HEK293 (cell line): Measurements from ENCODE around the gene NCK2.

Experiments
- CTCF ChIA-PET: fragments of 350-600 bp; formaldehyde crosslinking; extraction: SDS; loops from one replicate; lab custom pipeline; 2021; ENCODE audit warnings: antibody characterized with exemption; lab: Yijun Ruan, JAX
- POLR2A ChIA-PET: fragments of 300-600 bp; formaldehyde crosslinking; extraction: SDS; loops from one replicate; lab custom pipeline; 2020; ENCODE audit warnings: antibody characterized with exemption, inconsistent platforms; lab: Yijun Ruan, JAX
- H3K27ac ChIP-seq: fragments of 200-500 bp; sonication (Bioruptor generic); 2 replicates; pipeline ENCODE4 v1.5.1; 2014; ENCODE audit warnings: low read depth, low read length, control low read depth, inconsistent platforms; ENCODE audit errors: extremely low read depth
- H3K36me3 ChIP-seq, 2 experiments: fragments of 200-500 bp in 1 of 2; sonication (Bioruptor generic) in 1 of 2; 1 replicate in 1 of 2; 2 replicates in 1 of 2; pipeline ENCODE4 v1.5.1; 2014 to 2017; ENCODE audit warnings: inconsistent platforms in 2 of 2, low read length in 2 of 2; ENCODE audit not compliant: control insufficient read depth in 2 of 2, insufficient read depth in 1 of 2
- H3K4me1 ChIP-seq: fragments of 200-500 bp; sonication (Bioruptor generic); 2 replicates; pipeline ENCODE4 v1.5.1; 2014; ENCODE audit warnings: mild to moderate bottlenecking, low read length, inconsistent platforms; ENCODE audit not compliant: control insufficient read depth, insufficient read depth
- H3K4me3 ChIP-seq: 2 replicates; pipeline ENCODE4 v1.5.1; 2011; ENCODE audit warnings: low read depth, mild to moderate bottlenecking, control low read depth, low read length, moderate library complexity
- H3K9me3 ChIP-seq: fragments of 200-500 bp; sonication (Bioruptor generic); 2 replicates; pipeline ENCODE4 v1.5.1; 2014; ENCODE audit warnings: low read depth, low read length, inconsistent platforms; ENCODE audit not compliant: control insufficient read depth, insufficient read depth
- GLIS2 ChIP-seq: fragments of 450-650 bp; formaldehyde crosslinking; IDR thresholded peaks from 2 replicates; pipeline ENCODE4 v1.5.1; 2016; ENCODE audit warnings: missing biosample characterization, missing genetic modification characterization
- ZNF132 ChIP-seq: fragments of 450-650 bp; formaldehyde crosslinking; IDR thresholded peaks from 2 replicates; pipeline ENCODE4 v1.5.1; 2017; ENCODE audit warnings: missing biosample characterization, missing genetic modification characterization, borderline replicate concordance
- ZNF140 ChIP-seq: fragments of 450-650 bp; formaldehyde crosslinking; IDR thresholded peaks from 2 replicates; pipeline ENCODE4 v1.5.1; 2016; ENCODE audit warnings: missing biosample characterization, missing genetic modification characterization
- ZNF16 ChIP-seq: fragments of 450-650 bp; formaldehyde crosslinking; IDR thresholded peaks from 2 replicates; pipeline ENCODE4 v1.5.1; 2016; ENCODE audit warnings: low read depth, missing biosample characterization, missing genetic modification characterization
- ZNF202 ChIP-seq: fragments of 450-650 bp; formaldehyde crosslinking; IDR thresholded peaks from 2 replicates; pipeline ENCODE4 v1.5.1; 2016; ENCODE audit warnings: missing biosample characterization, missing genetic modification characterization, borderline replicate concordance
- ZNF302 ChIP-seq: fragments of 450-650 bp; formaldehyde crosslinking; IDR thresholded peaks from 2 replicates; pipeline ENCODE4 v1.5.1; 2016; ENCODE audit warnings: missing biosample characterization, missing genetic modification characterization, low read depth
- ZNF416 ChIP-seq: fragments of 450-650 bp; formaldehyde crosslinking; IDR thresholded peaks from 2 replicates; pipeline ENCODE4 v1.5.1; 2016; ENCODE audit warnings: missing biosample characterization, missing genetic modification characterization
- ZNF555 ChIP-seq: fragments of 450-650 bp; formaldehyde crosslinking; conservative IDR thresholded peaks from 2 replicates; pipeline ENCODE4 v1.5.1; 2017; ENCODE audit warnings: missing biosample characterization, mild to moderate bottlenecking, missing genetic modification characterization, inconsistent platforms
- ZNF626 ChIP-seq: fragments of 450-650 bp; sonication (Bioruptor Pico); formaldehyde crosslinking; IDR thresholded peaks from 2 replicates; pipeline ENCODE4 v1.5.1; 2018; ENCODE audit warnings: missing biosample characterization, missing genetic modification characterization, inconsistent platforms
- ZNF791 ChIP-seq: fragments of 450-650 bp; formaldehyde crosslinking; IDR thresholded peaks from 2 replicates; pipeline ENCODE4 v1.5.1; 2016; ENCODE audit warnings: missing biosample characterization, missing genetic modification characterization
- ZNF837 ChIP-seq: fragments of 450-650 bp; formaldehyde crosslinking; IDR thresholded peaks from 2 replicates; pipeline ENCODE4 v1.5.1; 2016; ENCODE audit warnings: missing biosample characterization, missing genetic modification characterization
- ZSCAN30 ChIP-seq: fragments of 450-650 bp; IDR thresholded peaks from 2 replicates; pipeline ENCODE4 v1.5.1; 2018; ENCODE audit warnings: missing biosample characterization, mild to moderate bottlenecking, missing genetic modification characterization, moderate library complexity
- TF ChIP-seq, protein P1 (sequence below): fragments of 450-650 bp; formaldehyde crosslinking; IDR thresholded peaks from 2 replicates; pipeline ENCODE4 v1.5.1; 2016; ENCODE audit warnings: missing biosample characterization, missing genetic modification characterization
- TF ChIP-seq, protein P2 (sequence below): fragments of 450-650 bp; formaldehyde crosslinking; conservative IDR thresholded peaks from 2 replicates; pipeline ENCODE4 v1.5.1; 2016; ENCODE audit warnings: low read depth, missing biosample characterization, missing genetic modification characterization
- TF ChIP-seq, protein P3 (sequence below): fragments of 450-650 bp; formaldehyde crosslinking; IDR thresholded peaks from 2 replicates; pipeline ENCODE4 v1.5.1; 2016; ENCODE audit warnings: missing biosample characterization, missing genetic modification characterization
- TF ChIP-seq, protein P4 (sequence below): fragments of 450-650 bp; IDR thresholded peaks from 2 replicates; pipeline ENCODE4 v1.5.1; 2018; ENCODE audit warnings: missing biosample characterization, missing genetic modification characterization

The NCK2 gene

DNA sequence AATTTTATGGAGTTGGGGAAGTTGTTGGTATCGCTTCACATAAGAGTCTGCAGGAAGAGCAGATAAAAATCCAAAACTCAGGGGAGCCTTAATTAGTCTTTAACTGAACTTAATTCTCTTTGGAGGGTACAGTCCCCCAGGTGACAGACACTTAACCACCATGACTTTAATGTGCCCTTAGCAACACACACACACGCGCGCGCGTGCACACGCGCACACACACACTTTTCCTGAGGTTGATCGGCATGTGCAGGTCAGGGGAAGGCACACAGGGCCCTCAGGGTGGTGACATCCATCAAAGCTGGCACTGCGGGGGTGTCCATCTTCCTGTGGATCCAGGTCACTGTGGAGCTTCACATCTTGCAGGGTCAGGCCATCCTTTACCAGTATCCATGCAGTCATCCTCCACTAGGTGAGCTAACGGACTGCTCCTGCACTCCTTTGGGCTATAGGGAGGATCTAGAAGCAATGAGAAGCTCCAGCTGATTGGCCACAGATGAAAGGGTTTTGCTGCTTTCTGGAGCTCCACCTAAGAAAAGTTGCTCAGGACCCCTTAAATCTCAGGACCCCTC lies 21.9 kb upstream of the NCK2 start (continued):
- TF ChIP-seq, protein P1, sequence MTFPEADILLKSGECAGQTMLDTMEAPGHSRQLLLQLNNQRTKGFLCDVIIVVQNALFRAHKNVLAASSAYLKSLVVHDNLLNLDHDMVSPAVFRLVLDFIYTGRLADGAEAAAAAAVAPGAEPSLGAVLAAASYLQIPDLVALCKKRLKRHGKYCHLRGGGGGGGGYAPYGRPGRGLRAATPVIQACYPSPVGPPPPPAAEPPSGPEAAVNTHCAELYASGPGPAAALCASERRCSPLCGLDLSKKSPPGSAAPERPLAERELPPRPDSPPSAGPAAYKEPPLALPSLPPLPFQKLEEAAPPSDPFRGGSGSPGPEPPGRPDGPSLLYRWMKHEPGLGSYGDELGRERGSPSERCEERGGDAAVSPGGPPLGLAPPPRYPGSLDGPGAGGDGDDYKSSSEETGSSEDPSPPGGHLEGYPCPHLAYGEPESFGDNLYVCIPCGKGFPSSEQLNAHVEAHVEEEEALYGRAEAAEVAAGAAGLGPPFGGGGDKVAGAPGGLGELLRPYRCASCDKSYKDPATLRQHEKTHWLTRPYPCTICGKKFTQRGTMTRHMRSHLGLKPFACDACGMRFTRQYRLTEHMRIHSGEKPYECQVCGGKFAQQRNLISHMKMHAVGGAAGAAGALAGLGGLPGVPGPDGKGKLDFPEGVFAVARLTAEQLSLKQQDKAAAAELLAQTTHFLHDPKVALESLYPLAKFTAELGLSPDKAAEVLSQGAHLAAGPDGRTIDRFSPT (tag by site-specific recombination): no peak
- TF ChIP-seq, protein P2, sequence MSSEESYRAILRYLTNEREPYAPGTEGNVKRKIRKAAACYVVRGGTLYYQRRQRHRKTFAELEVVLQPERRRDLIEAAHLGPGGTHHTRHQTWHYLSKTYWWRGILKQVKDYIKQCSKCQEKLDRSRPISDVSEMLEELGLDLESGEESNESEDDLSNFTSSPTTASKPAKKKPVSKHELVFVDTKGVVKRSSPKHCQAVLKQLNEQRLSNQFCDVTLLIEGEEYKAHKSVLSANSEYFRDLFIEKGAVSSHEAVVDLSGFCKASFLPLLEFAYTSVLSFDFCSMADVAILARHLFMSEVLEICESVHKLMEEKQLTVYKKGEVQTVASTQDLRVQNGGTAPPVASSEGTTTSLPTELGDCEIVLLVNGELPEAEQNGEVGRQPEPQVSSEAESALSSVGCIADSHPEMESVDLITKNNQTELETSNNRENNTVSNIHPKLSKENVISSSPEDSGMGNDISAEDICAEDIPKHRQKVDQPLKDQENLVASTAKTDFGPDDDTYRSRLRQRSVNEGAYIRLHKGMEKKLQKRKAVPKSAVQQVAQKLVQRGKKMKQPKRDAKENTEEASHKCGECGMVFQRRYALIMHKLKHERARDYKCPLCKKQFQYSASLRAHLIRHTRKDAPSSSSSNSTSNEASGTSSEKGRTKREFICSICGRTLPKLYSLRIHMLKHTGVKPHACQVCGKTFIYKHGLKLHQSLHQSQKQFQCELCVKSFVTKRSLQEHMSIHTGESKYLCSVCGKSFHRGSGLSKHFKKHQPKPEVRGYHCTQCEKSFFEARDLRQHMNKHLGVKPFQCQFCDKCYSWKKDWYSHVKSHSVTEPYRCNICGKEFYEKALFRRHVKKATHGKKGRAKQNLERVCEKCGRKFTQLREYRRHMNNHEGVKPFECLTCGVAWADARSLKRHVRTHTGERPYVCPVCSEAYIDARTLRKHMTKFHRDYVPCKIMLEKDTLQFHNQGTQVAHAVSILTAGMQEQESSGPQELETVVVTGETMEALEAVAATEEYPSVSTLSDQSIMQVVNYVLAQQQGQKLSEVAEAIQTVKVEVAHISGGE (tag by site-specific recombination): no peak

DNA sequence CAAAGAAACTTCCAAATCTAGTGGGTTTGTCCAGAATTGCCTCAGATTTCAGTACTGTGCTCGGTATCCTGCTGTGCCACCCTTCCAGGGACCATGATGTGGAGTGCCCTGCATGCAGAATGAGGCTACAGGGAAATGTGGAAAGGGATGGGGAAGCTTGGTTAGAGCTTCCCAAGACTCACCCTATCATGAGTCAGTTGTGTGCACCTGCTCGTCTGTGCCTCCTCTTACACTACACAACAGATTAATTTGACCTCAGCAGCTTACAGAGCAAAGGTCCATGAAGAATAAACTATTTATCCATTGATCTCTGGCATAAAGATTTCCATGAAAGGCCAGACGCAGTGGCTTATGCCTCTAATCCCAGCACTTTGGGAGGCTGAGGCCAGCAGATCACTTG lies 21.3 kb upstream of the NCK2 start:
- TF ChIP-seq ZNF416 (tag by site-specific recombination) (no peak), ZNF791 (tag by site-specific recombination) (no peak), ZNF16 (tag by site-specific recombination) (no peak), ZSCAN30 (tag by site-specific recombination) (no peak)
- Histone ChIP-seq H3K36me3 (no peaks in the 10 kb centered on the region), H3K9me3 (no peaks in the 10 kb centered on the region), H3K4me3 (no peak overlapping the region), H3K27ac (no peak overlapping the region), H3K4me1 (no peaks in the 10 kb centered on the region)
- CTCF ChIA-PET: interaction anchor here (0.7 kb wide), 1 partner anchor 22 kb away, joined by 3 read pairs; no protein-coding TSS in a partner anchor
- POLR2A ChIA-PET: no interaction called here

DNA sequence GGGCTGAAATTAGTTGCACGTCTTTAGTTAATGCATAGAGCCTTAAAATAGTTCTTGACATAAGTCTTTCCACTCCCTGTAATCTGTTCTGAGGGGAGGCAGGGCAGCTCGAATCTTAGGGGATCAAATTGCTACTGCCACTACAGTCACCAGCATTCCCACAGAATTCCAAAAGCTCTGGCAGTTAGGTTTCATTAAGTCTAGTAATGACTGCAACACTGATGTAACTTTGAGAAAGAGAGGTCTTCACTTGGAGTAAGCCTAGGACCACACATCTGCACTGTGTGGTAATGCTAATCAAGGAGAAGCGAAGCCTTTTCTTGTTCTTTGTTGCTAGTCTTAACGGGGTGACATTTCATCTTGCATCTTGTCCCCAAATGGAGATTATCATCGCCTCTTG lies 19.3 kb upstream of the NCK2 start:
- Histone ChIP-seq H3K36me3 (no peaks in the 10 kb centered on the region), H3K4me1 (no peaks in the 10 kb centered on the region), H3K4me3 (no peak overlapping the region), H3K9me3 (no peaks in the 10 kb centered on the region), H3K27ac (no peak overlapping the region)
- TF ChIP-seq ZNF140 (tag by site-specific recombination) (no peak), ZSCAN30 (tag by site-specific recombination) (no peak), ZNF626 (tag by site-specific recombination) (no peak), GLIS2 (no peak), ZNF202 (tag by site-specific recombination) (no peak), ZNF302 (tag by site-specific recombination) (no peak), ZNF132 (tag by site-specific recombination) (no peak), ZNF837 (no peak), ZNF555 (tag by site-specific recombination) (no peak)
- TF ChIP-seq, protein P3, sequence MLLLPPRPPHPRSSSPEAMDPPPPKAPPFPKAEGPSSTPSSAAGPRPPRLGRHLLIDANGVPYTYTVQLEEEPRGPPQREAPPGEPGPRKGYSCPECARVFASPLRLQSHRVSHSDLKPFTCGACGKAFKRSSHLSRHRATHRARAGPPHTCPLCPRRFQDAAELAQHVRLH (tag by site-specific recombination): no peak
- TF ChIP-seq, protein P4, sequence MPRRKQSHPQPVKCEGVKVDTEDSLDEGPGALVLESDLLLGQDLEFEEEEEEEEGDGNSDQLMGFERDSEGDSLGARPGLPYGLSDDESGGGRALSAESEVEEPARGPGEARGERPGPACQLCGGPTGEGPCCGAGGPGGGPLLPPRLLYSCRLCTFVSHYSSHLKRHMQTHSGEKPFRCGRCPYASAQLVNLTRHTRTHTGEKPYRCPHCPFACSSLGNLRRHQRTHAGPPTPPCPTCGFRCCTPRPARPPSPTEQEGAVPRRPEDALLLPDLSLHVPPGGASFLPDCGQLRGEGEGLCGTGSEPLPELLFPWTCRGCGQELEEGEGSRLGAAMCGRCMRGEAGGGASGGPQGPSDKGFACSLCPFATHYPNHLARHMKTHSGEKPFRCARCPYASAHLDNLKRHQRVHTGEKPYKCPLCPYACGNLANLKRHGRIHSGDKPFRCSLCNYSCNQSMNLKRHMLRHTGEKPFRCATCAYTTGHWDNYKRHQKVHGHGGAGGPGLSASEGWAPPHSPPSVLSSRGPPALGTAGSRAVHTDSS: no peak
- ChIA-PET CTCF (no interaction called here), POLR2A (no interaction called here)
